ENCODE results near the gene MAP3K4. TPM values are rescaled to one million over a fixed set of nuclear protein-coding genes. Genes with fewer than 3 reads are reported as not detected.

MAP3K4 gene
- total RNA-seq, 1 donor from 2014 or later, result 42.4 TPM

GRCh38 chr6:161166677-161167076 is 175.1 kb downstream of the MAP3K4 start:
- intact Hi-C loops (cut with micrococcal nuclease), result no loop called here

All from T-helper 1 cell treated with Interleukin-12 subunit alpha and Interleukin-12 subunit beta and Interleukin-4 antibody, amounts not matched to agents 30 ng/mL and 1 ng/mL, for 36 hours (primary cell).